GM12865 (cell line): ENCODE measurements around the gene ITK.

Source experiments
- DNase-seq: peaks from one replicate; pipeline ENCODE4 v3.0.0; 2010; ENCODE audit warnings: low read depth
- H3K4me3 ChIP-seq: 2 replicates; pipeline ENCODE4 v1.5.1; 2011; ENCODE audit warnings: mild to moderate bottlenecking, low read depth, low read length, control low read depth
- TF ChIP-seq, protein P1 (sequence below): IDR thresholded peaks from 2 replicates; pipeline ENCODE4 v1.5.1; 2011; ENCODE audit warnings: low read length, control low read depth, low read depth, inconsistent platforms; ENCODE audit not compliant: insufficient read depth; ENCODE audit errors: missing control alignments

ITK gene

DNA sequence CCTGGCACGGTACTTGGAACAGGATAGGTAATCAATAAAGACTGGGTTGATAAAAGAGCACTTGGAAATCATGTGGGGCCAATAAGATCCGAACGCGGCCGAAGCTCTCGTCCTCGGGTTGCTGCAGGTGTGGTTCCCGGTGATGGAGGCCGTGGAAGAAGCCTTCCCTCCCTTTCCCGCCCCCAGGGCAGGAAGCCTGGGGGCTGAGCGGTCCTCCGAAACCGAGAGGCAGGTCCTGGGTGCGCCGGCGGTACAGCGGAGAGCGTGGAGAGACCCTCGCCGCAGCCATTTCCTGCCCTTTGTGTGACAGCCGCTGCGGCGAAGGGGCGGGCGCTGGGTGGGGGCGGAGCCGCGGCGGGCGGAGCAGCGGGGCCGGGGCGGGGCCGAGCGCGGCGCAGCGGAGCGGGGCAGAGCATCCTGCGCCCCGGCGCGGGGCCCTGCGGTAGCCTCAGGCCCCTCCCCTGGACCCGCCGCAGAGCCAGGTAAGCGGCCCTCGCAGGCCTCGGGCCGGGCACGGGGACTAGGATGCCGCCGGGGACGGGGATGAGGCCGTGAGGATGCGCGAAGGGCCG is 85.2 kb downstream of the ITK start, which contains the start of gene CYFIP2:
CYFIP2 (plus strand) TSS at position 410 of the 572 bp plus-strand sequence. CDS start 19,239 bp downstream, outside the sequence.
- TF ChIP-seq, protein P1, sequence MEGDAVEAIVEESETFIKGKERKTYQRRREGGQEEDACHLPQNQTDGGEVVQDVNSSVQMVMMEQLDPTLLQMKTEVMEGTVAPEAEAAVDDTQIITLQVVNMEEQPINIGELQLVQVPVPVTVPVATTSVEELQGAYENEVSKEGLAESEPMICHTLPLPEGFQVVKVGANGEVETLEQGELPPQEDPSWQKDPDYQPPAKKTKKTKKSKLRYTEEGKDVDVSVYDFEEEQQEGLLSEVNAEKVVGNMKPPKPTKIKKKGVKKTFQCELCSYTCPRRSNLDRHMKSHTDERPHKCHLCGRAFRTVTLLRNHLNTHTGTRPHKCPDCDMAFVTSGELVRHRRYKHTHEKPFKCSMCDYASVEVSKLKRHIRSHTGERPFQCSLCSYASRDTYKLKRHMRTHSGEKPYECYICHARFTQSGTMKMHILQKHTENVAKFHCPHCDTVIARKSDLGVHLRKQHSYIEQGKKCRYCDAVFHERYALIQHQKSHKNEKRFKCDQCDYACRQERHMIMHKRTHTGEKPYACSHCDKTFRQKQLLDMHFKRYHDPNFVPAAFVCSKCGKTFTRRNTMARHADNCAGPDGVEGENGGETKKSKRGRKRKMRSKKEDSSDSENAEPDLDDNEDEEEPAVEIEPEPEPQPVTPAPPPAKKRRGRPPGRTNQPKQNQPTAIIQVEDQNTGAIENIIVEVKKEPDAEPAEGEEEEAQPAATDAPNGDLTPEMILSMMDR, result no peak
- H3K4me3 ChIP-seq, result peak within 1 kb of the TSS; percentile 75

DNA sequence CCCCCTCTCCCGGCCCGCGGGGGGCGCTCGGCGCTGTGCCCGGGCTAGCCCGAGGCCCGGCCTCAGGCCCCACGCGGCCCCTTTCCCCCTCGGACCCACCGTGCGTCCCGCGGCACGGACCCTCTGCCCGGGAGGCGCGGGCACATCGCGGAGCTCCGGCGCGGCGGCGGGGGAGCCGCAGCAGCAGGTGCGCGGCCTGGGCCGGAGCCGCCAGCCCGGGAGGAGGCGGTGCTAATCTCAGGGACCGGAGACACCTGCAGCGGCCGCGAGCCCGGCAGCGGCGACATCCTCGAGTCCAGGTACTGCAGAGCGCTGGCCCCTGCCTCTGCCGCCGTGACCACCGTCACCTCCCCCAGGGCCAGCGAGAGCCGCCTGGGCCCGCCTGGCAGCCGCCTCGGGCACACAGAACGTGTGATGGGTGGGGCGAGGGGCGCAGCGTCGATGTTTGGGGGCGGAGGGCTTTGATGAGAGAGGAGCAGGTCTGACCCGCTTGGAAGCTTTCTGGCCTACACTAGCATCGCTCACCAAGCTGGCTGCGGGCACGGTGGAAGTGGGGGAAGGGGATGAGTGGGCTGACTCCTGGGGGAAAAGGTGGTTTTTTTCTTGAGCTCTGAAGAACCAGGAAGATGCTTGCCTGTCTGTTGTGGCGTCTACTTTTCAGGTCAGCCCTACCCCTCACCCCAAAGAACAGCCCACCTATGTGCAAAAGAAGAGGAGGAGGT is 85.8 kb downstream of the ITK start:
- peak; percentile 57 for DNase-seq
- TF ChIP-seq, protein P1, result peak; percentile 23
- H3K4me3 ChIP-seq, result peak overlapping the region; percentile 75

More for the DNA sequence above, 85.2 kb downstream of the ITK start, which contains the start of gene CYFIP2:
- peak; percentile 87 for DNase-seq

DNA sequence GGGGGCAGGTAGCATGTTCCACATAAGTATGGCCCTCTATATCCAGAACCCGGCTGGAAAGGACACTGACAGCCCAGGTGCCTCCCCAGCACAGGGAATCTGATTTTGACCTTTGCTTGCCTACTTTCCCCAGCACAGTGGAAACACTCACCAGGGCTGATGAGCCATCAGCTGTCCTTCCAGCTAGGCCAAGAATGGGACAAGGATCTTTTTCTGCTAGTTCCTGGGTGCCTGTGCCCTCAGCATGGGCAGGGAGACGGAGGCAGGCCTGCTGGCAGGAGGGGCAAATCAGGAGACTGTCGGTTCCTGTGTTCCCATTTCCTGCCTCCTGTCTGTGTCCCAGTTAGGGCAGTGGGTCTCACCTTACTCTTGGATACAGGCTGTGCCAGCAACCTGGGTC is 86.4 kb downstream of the ITK start:
- DNase-seq, result no peak
- TF ChIP-seq, protein P1, result no peak
- peak overlapping the region; percentile 75 for H3K4me3 ChIP-seq

DNA sequence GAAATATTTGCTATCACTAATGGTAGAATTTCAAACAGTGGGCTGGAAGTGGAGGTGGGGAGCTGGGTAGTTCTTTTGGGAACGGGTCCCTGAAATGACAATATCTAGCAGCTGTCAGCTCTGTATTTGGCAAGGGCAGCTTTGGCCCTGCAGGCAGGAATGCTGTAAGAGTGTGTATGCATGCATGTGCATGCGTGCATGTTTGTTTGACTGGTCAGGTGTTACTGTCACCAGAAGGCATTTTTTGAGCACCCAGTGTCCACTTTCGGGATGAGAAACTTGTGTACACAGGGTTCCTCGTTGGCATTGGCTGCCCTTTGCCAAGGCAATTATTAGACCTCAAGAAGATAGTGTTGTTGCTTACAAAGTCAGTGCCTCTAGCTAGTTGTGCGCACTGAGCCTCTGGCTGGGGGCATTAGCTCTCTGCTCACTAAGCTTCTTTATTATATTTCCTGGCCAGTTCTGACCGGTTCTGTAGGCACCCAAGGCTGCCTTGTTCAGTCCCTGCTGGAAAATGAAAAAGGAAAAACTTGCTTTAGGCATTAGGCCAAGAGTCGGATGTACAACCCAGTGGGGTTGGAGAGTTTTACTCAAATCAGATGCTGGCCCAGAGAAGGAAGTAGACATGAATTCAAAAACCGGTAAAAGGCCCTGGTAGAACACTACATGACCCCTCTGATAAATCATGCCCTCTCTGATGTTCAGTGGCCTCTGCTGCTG is 87.3 kb downstream of the ITK start:
- TF ChIP-seq, protein P1, result no peak
- peak overlapping the region; percentile 75; the same call in 1 of the 2 replicates for H3K4me3 ChIP-seq
- no peak for DNase-seq

DNA sequence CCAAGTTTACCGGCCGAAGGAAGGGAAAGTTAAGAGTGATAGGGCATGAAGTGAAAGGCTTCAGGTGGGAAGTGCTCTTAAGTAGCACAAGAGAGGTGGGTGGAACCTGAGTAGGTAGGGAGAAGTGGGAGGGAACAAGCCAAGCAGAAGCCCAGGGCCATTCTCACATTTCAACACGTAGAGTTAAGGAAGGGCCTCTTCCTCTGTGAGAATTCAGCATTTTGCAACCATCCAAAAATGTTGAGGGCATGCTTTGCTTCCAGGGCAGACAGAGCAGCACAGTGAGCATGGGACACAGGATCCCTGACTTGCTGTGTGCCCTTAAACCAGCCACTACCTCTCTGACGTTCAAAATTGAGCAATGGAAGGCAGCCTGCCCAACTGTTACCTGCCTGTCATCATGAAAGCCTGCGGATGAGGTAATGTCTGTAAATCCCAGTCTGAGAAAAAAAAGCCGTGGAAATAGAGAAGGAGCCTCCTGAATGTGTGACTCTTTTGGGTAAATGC is 88.6 kb downstream of the ITK start:
- TF ChIP-seq, protein P1, result no peak
- H3K4me3 ChIP-seq, result no peak overlapping the region; the same call in 1 of the 2 replicates
- peak; percentile 32 for DNase-seq

DNA sequence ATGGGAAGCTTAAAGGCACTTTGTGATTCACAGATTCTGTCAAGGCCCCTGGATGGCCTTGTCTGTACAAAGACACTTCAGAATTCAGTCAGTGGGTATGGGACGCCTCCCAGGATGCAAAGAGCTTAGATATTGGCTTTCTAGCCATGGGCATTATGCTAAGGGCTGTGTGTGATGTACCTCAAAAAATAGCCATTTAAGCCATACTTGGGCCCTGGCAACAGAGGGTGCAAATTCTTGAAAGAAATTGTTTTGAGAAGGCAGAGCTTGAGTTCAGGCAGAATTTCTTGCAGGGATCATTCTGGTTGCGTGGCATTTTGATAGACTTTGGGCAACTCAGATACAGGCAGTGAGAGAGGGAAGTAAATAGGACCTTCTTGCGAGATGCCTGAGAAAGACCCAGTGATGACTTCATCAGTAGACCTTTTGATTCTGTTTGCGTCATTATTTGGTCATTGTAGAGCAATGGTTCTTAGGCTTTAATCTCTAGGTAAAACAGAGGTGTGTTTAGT is 89.2 kb downstream of the ITK start:
- no peak for DNase-seq
- no peak overlapping the region for H3K4me3 ChIP-seq
- TF ChIP-seq, protein P1, result no peak
